Suprapubic skin (tissue), 3 donors: ENCODE data around the gene IKBKG.

Experiments used
- EP300 ChIP-seq: sonication (generic); formaldehyde crosslinking; IDR thresholded peaks from one replicate; pipeline ENCODE4 v1.6.1; 2017; ENCODE audit warnings: antibody characterized with exemption
- TF ChIP-seq, protein P1 (sequence below), 2 donors: fragments of 200-600 bp in 1 of 2; fragments of 450-650 bp in 1 of 2; sonication (generic) in 1 of 2; IDR thresholded peaks; one replicate each; pipeline ENCODE4 v1.5.1; 2016 to 2019; ENCODE audit warnings: antibody characterized with exemption in 2 of 2, mild to moderate bottlenecking in 1 of 2, moderate library complexity in 1 of 2

DNA sequence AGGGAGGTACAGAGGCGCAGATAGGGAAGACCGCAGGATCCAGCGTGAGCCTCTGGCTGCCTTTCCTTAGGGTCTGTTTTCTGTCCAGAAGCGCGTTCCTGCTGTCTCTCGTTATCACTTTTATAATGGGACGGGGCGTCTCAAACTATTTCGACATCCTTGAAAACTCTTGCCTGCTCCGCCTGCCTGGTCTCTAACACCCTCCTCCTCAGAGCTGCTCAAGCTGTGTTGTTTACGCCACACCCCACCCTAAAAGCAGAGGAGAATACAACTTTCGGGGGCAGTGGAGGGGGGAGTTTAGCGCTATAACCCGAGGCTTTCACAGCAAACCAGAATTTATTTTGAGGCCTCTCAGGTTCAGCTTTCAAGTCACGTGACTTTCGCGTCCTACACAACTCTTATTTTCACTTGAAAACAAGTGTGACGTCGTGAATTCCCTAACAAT lies 30.7 kb upstream of the IKBKG start:
- TF ChIP-seq, protein P1, sequence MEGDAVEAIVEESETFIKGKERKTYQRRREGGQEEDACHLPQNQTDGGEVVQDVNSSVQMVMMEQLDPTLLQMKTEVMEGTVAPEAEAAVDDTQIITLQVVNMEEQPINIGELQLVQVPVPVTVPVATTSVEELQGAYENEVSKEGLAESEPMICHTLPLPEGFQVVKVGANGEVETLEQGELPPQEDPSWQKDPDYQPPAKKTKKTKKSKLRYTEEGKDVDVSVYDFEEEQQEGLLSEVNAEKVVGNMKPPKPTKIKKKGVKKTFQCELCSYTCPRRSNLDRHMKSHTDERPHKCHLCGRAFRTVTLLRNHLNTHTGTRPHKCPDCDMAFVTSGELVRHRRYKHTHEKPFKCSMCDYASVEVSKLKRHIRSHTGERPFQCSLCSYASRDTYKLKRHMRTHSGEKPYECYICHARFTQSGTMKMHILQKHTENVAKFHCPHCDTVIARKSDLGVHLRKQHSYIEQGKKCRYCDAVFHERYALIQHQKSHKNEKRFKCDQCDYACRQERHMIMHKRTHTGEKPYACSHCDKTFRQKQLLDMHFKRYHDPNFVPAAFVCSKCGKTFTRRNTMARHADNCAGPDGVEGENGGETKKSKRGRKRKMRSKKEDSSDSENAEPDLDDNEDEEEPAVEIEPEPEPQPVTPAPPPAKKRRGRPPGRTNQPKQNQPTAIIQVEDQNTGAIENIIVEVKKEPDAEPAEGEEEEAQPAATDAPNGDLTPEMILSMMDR (IDR thresholded peaks at IDR 0.05) = no peak
- no peak for TF ChIP-seq EP300
